ENCODE data around the gene BCL11B. TPM values are rescaled to one million over a fixed set of nuclear protein-coding genes. Genes with fewer than 3 reads are reported as not detected.

Gene BCL11B
- total RNA-seq, 1 donor from 2014 or later = 79.6 TPM

DNA sequence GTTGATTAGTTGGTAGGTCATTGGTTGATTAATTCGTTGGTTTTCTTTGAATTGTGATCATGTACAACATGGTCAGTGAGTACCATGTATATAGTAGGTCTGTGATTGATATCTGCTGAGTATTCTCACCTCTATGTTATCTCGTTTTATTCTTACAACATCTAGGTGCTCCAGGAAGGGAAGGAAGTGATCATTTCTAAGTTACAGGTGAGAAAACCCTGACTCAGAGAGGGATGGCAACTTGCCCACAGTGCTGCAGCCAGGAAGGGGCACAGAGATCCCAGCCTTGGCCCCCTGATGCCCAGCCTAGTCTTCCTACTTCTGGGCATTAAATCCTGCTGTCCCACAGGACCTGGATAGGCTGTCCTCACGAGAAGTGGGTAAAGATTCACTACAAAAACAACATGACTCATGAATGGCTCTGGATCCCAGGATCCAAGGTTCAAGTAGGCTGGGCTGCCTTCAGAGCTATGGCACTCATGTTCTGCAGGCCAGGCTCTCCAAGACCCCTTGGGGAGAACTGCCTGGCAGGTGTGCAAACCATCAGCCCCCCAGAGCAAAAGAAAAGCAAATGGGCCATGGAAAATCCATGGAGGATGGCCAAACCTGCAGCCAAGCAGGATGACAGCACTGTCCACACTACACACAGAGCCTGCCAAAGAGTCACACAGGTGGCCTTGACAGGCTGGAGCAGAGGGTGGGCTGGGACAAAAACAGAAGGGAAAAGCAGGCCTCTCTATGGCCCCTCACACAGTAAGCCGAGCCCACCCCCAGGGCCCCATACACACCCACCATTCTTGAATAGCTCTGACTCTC lies 146.2 kb downstream of the BCL11B start:
- intact Hi-C loops (cut with micrococcal nuclease) = no loop called here

DNA sequence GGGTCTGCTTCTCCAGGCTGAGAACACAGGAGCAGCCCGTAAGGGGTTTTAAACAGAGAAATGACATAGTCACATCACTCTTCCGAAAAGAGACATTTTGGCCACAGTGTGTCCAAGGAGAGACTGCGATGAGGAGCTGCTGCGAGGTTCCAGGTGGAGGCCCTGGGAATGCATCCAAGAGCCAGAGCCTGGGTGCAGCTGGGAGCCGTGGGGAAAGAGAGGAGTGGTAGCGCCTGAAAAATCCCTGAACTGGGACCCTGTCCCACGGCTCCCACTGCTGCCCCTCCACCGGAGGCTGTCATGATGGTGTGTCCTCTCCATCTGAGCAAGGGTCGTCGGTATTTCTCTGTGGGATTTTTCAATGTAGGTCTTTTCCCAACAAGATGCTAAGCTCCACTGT lies 146.9 kb downstream of the BCL11B start:
- intact Hi-C loops (cut with micrococcal nuclease) = no loop called here

DNA sequence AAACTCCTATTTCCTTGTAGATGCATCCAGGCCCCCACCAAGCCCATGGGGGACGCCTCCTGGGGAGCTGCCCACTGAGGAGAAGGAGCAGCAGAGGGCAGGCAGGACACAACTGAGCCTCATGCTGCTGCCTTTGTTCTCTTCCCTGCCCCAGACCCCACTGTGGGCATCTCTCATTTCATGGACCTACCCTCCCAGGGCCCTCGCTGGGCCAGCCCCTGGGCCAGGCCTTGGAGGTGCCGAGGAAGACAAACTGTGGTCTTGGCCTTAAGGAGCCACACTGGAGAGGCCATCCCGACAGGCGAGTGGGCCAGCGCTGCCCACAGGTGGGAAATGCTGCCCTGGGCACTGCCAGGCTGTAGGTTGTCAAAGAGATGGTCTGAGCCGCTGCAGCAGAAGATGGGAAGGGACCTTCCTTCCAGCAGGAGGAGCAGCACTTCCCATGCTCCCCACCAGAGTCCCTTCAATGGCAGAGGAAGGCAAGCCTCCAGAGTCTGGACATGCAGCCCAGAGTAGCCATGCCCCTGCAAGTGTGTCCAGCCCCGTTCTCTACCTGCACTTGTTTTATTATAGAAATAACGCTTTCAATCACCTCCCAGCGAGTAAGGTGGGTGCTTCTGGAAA lies 147.4 kb downstream of the BCL11B start:
- intact Hi-C loops (cut with micrococcal nuclease) = no loop called here

GRCh38 chr14:99123208-99123870 lies 148.7 kb downstream of the BCL11B start:
- intact Hi-C loops (cut with micrococcal nuclease) = no loop called here

DNA sequence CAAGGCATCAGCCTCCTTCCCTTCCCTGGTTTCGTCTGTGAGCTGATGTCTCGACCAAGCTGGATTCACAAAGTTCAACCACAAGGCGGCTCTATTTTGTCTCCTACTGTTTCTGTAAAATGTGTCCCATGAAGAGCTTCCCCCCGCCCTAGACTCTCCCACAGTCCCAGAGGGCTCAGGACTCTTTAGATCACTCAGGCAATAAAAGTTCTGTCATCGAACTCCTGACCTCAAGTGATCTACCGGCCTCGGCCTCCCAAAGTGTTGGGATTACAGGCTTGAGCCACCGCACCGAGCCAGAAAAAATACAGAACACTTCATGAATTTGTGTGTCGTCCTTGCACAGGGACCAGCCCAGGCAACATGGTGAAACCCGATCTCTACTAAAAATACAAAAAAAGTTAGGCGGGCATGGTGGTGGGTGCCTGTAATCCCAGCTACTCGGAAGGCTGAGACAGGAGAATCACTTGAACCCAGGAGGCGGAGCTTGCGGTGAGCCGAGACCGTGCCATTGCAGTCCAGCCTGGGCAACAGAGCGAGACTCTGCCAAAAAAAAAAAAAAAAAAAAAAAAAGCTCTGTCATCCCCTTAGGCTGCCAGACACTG lies 149.4 kb downstream of the BCL11B start:
- intact Hi-C loops (cut with micrococcal nuclease) = no loop called here

- intact Hi-C loops (cut with micrococcal nuclease) = no loop called here
These were observed 150.6 kb downstream of the BCL11B start for GRCh38 chr14:99121319-99121875.

GRCh38 chr14:99120526-99121318 lies 151.3 kb downstream of the BCL11B start:
- intact Hi-C loops (cut with micrococcal nuclease) = no loop called here

GRCh38 chr14:99119554-99120525 lies 152.2 kb downstream of the BCL11B start:
- intact Hi-C loops (cut with micrococcal nuclease) = no loop called here

Other genes starting within 250 kb of the BCL11B start
- gene SETD3, start 208.7 kb upstream of the BCL11B start, total RNA-seq = 49.4 and 52.9 TPM in 2 replicates
- gene CCNK, start 209.2 kb upstream of the BCL11B start, total RNA-seq = 74.8 and 77.8 TPM in 2 replicates

Measured in T-helper 2 cell treated with Interferon-gamma antibody and Interleukin-4, amounts not matched to agents 100 ng/mL and 5 ng/mL, for 36 hours (primary cell).